HG03575 (cell line): Measurements from ENCODE around the gene CCSER1.
"Not testable (repeated sequence)": the region's sequence is repeated elsewhere in the genome, so short reads cannot be mapped to it uniquely, and the experiment has no call there.

ENCODE experiments used
- ATAC-seq: cut with Tn5 transposase; IDR thresholded peaks from one replicate; pipeline ENCODE4 v1.9.1; 2021; ENCODE audit not compliant: unreplicated experiment, insufficient number of reproducible peaks, low FRiP score; ENCODE audit errors: extremely low read depth

CCSER1 gene

GRCh38 chr4:90840291-90840690 is 713.1 kb downstream of the CCSER1 start:
- ATAC-seq, result no peak

- no peak for ATAC-seq
Observed at GRCh38 chr4:90840828-90841227, 713.6 kb downstream of the CCSER1 start.

GRCh38 chr4:90841676-90842075 is 714.5 kb downstream of the CCSER1 start:
- no peak for ATAC-seq

GRCh38 chr4:90842960-90843359 is 715.8 kb downstream of the CCSER1 start:
- ATAC-seq, result peak; percentile 99

- no peak for ATAC-seq
Observed at GRCh38 chr4:90844241-90844640, 717.0 kb downstream of the CCSER1 start.

- no peak for ATAC-seq
Observed at GRCh38 chr4:90845777-90846176, 718.6 kb downstream of the CCSER1 start.

GRCh38 chr4:90852237-90852636 is 725.0 kb downstream of the CCSER1 start:
- no peak for ATAC-seq

GRCh38 chr4:90855111-90855510 is 727.9 kb downstream of the CCSER1 start:
- no peak for ATAC-seq

GRCh38 chr4:90857081-90857820 is 730.1 kb downstream of the CCSER1 start:
- ATAC-seq, result no peak

- ATAC-seq, result no peak
Observed at GRCh38 chr4:90875791-90876190, 748.6 kb downstream of the CCSER1 start.

GRCh38 chr4:90876296-90876695 is 749.1 kb downstream of the CCSER1 start:
- no peak for ATAC-seq

- ATAC-seq, result no peak
Observed at GRCh38 chr4:90883519-90883918, 756.3 kb downstream of the CCSER1 start.

- ATAC-seq, result no peak
Observed at GRCh38 chr4:90888571-90888970, 761.4 kb downstream of the CCSER1 start.

- no peak for ATAC-seq
Observed at GRCh38 chr4:90889171-90889570, 762.0 kb downstream of the CCSER1 start.

GRCh38 chr4:90903413-90903812 is 776.2 kb downstream of the CCSER1 start:
- not testable (repeated sequence) for ATAC-seq

- no peak for ATAC-seq
Observed at GRCh38 chr4:90904021-90904420, 776.8 kb downstream of the CCSER1 start.

GRCh38 chr4:90906239-90906638 is 779.0 kb downstream of the CCSER1 start:
- ATAC-seq, result no peak

- ATAC-seq, result not testable (repeated sequence)
Observed at GRCh38 chr4:90911724-90912434, 784.7 kb downstream of the CCSER1 start.

GRCh38 chr4:90922174-90922573 is 795.0 kb downstream of the CCSER1 start:
- no peak for ATAC-seq

GRCh38 chr4:90926957-90927356 is 799.8 kb downstream of the CCSER1 start:
- no peak for ATAC-seq
